Neuronal stem cell (in vitro differentiated cells): ENCODE data around the gene GNG4.

ENCODE experiments used
- DNase-seq: peaks from one replicate; pipeline ENCODE4 v3.0.0-alpha.2; 2013; ENCODE audit warnings: low spot score
- H2AFZ ChIP-seq: one replicate; pipeline ENCODE4 v1.6.1; 2013; ENCODE audit warnings: mild to moderate bottlenecking, low read length, inconsistent platforms
- H2AK5ac ChIP-seq: 2 replicates; pipeline ENCODE4 v1.6.1; 2013; ENCODE audit warnings: low read depth, mild to moderate bottlenecking, inconsistent platforms, low read length, moderate library complexity, mixed read lengths
- H2BK120ac ChIP-seq: 2 replicates; pipeline ENCODE4 v1.6.1; 2013; ENCODE audit warnings: low read depth, mild to moderate bottlenecking, inconsistent platforms, low read length, moderate library complexity, mixed read lengths
- H2BK12ac ChIP-seq: one replicate; pipeline ENCODE4 v1.6.1; 2013; ENCODE audit warnings: low read length, inconsistent platforms
- H2BK15ac ChIP-seq: 2 replicates; pipeline ENCODE4 v1.6.1; 2013; ENCODE audit warnings: mild to moderate bottlenecking, low read length, inconsistent platforms, mixed read lengths
- H2BK5ac ChIP-seq: one replicate; pipeline ENCODE4 v1.6.1; 2013; ENCODE audit warnings: inconsistent platforms, mild to moderate bottlenecking, low read length, moderate library complexity
- H3K14ac ChIP-seq: one replicate; pipeline ENCODE4 v1.6.1; 2013; ENCODE audit warnings: low read length, inconsistent platforms
- H3K18ac ChIP-seq: 2 replicates; pipeline ENCODE4 v1.6.1; 2013; ENCODE audit warnings: low read length, inconsistent platforms
- H3K23ac ChIP-seq: 2 replicates; pipeline ENCODE4 v1.6.1; 2013; ENCODE audit warnings: low read depth, mild to moderate bottlenecking, mixed read lengths, low read length, inconsistent platforms; ENCODE audit not compliant: poor library complexity
- H3K27ac ChIP-seq: replicated peaks from 3 replicates; pipeline ENCODE4 v1.5.1; 2013; ENCODE audit warnings: low read length, inconsistent platforms
- H3K27me3 ChIP-seq, 3 experiments: 2 replicates each; pipeline ENCODE4 v1.6.1; 2013; ENCODE audit warnings: low read length in 3 of 3, mild to moderate bottlenecking in 2 of 3, inconsistent platforms in 1 of 3, low read depth in 1 of 3, mixed read lengths in 1 of 3, moderate library complexity in 1 of 3; ENCODE audit not compliant: control insufficient read depth in 3 of 3, insufficient read depth in 3 of 3
- H3K36me3 ChIP-seq, 2 donors: replicated peaks in 1 of 2; 2 replicates each; pipeline ENCODE4 v1.6.1; 2013; ENCODE audit warnings: low read length in 2 of 2; ENCODE audit not compliant: control insufficient read depth in 2 of 2, insufficient read depth in 2 of 2
- H3K4ac ChIP-seq: 2 replicates; pipeline ENCODE4 v1.6.1; 2013; ENCODE audit warnings: inconsistent platforms, mild to moderate bottlenecking, low read length, moderate library complexity
- H3K4me1 ChIP-seq, 2 donors: 1 replicate in 1 of 2; 2 replicates in 1 of 2; pipeline ENCODE4 v1.6.1; 2013; ENCODE audit warnings: low read length in 2 of 2, low read depth in 1 of 2; ENCODE audit not compliant: control insufficient read depth in 2 of 2, insufficient read depth in 1 of 2
- H3K4me2 ChIP-seq: one replicate; pipeline ENCODE4 v1.6.1; 2013; ENCODE audit warnings: mild to moderate bottlenecking, low read length, inconsistent platforms; ENCODE audit not compliant: insufficient read depth, poor library complexity, severe bottlenecking
- H3K4me3 ChIP-seq, 2 donors: 2 replicates each; pipeline ENCODE4 v1.5.1; 2013; ENCODE audit warnings: low read length in 2 of 2, mild to moderate bottlenecking in 2 of 2, inconsistent platforms in 1 of 2, moderate library complexity in 1 of 2
- H3K79me1 ChIP-seq: one replicate; pipeline ENCODE4 v1.6.1; 2013; ENCODE audit warnings: low read depth, mild to moderate bottlenecking, inconsistent platforms, low read length, moderate library complexity
- H3K9ac ChIP-seq: one replicate; pipeline ENCODE4 v1.6.1; 2013; ENCODE audit warnings: mild to moderate bottlenecking, low read depth, low read length, inconsistent platforms; ENCODE audit not compliant: poor library complexity
- H3K9me3 ChIP-seq, 2 donors: replicated peaks in 1 of 2; 2 replicates each; pipeline versions ENCODE3 to v1.6.1; 2013; ENCODE audit warnings: low read length in 2 of 2, mild to moderate bottlenecking in 2 of 2, inconsistent platforms in 1 of 2, low read depth in 1 of 2, mixed read lengths in 1 of 2, moderate library complexity in 1 of 2; ENCODE audit not compliant: control insufficient read depth in 2 of 2, insufficient read depth in 1 of 2
- H4K8ac ChIP-seq: one replicate; pipeline ENCODE4 v1.6.1; 2013; ENCODE audit warnings: low read depth, mild to moderate bottlenecking, inconsistent platforms, low read length, moderate library complexity
- H4K91ac ChIP-seq: one replicate; pipeline ENCODE4 v1.6.1; 2013; ENCODE audit warnings: low read length, low read depth, mild to moderate bottlenecking, inconsistent platforms; ENCODE audit not compliant: poor library complexity
- WGBS, 2 donors: extraction: QIAGEN DNeasy Blood & Tissue Kit; methylation state at CpG; one replicate each; pipeline ENCODE4 v1.1.7; 2013; ENCODE audit warnings: missing lambda C conversion rate in 2 of 2, mixed read lengths in 1 of 2; ENCODE audit not compliant: insufficient read length in 2 of 2, insufficient replicate concordance in 1 of 2; ENCODE audit errors: extremely low coverage in 2 of 2; 5-methylcytosine and 5-hydroxymethylcytosine counted together

GNG4 gene

DNA sequence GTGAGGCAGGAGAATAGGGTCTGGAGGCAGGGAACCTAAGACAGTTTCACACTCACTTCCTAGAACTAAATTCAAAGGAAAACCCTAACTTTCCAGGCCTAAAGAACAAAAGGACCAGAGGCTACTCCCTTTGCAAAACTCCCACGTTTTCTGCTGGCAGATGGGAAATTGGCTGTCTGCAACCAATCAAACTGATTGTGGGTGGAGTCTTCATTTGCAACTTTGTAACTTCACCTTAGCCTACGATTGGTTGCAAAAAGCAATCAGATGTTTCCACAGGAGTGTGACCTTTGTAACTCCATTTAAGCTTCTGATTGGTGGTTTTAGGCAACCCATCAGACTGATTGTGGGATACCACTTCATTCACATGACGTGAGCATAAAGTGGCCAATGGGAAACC is 19.7 kb upstream of the GNG4 start:
- Histone ChIP-seq H3K9me3 (peaks cover 10 to 30% of the 10 kb centered on the region in 2 donors), H3K4me2 (no peak overlapping the region), H2BK5ac (no peak overlapping the region), H2BK12ac (no peak overlapping the region), H3K14ac (no peak overlapping the region), H2BK120ac (no peak overlapping the region), H3K23ac (no peak overlapping the region), H3K4ac (no peak overlapping the region), H3K79me1 (no peaks in the 10 kb centered on the region), H2BK15ac (no peak overlapping the region), H3K4me3 (no peak overlapping the region), H3K4me1 (peaks cover 0 to 4% of the 10 kb centered on the region in 2 donors), H3K27ac (no peak overlapping the region), H3K18ac (no peak overlapping the region), H2AK5ac (no peak overlapping the region), H3K27me3 (no peaks in the 10 kb centered on the region), H3K9ac (no peak overlapping the region), H4K91ac (no peak overlapping the region), H4K8ac (no peak overlapping the region), H3K36me3 (no peaks in the 10 kb centered on the region), H2AFZ (no peak overlapping the region)
- WGBS, 2 donors = no CpG with 5 or more reads among the region's 3 CpGs
- DNase-seq = no peak

DNA sequence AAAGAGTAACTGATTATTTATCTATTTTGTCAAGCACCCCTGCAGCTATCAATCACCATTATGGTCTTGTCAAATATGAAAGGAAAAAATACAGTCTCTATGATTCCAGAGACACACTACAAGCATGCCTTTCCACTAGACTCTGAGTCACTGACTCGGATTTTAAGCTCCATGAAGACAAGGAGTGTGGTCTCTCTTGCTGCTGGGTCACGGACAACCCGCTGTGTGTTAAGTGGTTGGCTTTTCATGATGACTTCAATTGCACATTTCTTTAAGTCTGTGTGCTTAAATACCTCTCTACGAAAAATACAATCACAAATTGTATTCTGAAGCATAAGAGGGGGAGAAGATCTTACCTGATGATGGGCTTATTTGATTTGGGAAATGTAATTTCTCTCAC is 14.0 kb upstream of the GNG4 start:
- no peak overlapping the region for H4K8ac ChIP-seq
- no peak overlapping the region for H2AFZ ChIP-seq
- no peak overlapping the region for H3K23ac ChIP-seq
- H3K4me3 ChIP-seq = no peak overlapping the region
- H3K4me1 ChIP-seq = no peaks in the 10 kb centered on the region
- H4K91ac ChIP-seq = no peak overlapping the region
- H2BK120ac ChIP-seq = no peak overlapping the region
- H3K14ac ChIP-seq = no peak overlapping the region
- H3K27me3 ChIP-seq = no peaks in the 10 kb centered on the region
- no CpG with 5 or more reads among the region's 4 CpGs for WGBS, 2 donors
- no peak overlapping the region for H2AK5ac ChIP-seq
- no peak overlapping the region for H3K18ac ChIP-seq
- H2BK15ac ChIP-seq = no peak overlapping the region
- H3K4ac ChIP-seq = no peak overlapping the region
- H2BK5ac ChIP-seq = no peak overlapping the region
- no peak for DNase-seq
- no peak overlapping the region for H3K4me2 ChIP-seq
- no peak overlapping the region for H3K9ac ChIP-seq
- H3K36me3 ChIP-seq = no peaks in the 10 kb centered on the region
- no peak overlapping the region for H2BK12ac ChIP-seq
- H3K9me3 ChIP-seq = no peaks in the 10 kb centered on the region
- H3K27ac ChIP-seq = no peak overlapping the region
- H3K79me1 ChIP-seq = no peaks in the 10 kb centered on the region

DNA sequence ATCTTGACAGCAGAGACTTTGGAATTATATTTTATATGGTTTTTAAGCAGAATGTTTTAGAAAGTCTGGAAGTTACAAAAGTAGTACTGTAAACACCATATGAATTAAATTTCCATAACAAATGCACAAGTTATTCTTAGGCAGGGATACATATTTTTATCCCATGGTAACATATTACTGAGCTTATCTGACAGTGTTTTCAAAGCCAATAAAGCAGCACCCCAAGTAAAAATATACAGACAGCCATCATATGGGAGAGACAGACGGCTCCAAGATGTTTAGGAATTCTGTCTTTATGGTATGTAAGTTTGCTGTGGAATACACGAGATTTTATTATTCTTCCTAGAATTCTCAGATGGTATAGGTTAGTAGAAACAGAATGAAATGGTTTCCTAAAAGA is 12.0 kb upstream of the GNG4 start:
- Histone ChIP-seq H2BK15ac (no peak overlapping the region), H3K27ac (no peak overlapping the region), H3K79me1 (no peaks in the 10 kb centered on the region), H3K9ac (no peak overlapping the region), H2AFZ (no peak overlapping the region), H2AK5ac (no peak overlapping the region), H2BK5ac (no peak overlapping the region), H4K91ac (no peak overlapping the region), H3K14ac (no peak overlapping the region), H3K4ac (no peak overlapping the region), H3K4me3 (no peak overlapping the region), H3K36me3 (no peaks in the 10 kb centered on the region), H3K18ac (no peak overlapping the region), H3K4me2 (no peak overlapping the region), H2BK12ac (no peak overlapping the region), H3K23ac (no peak overlapping the region), H3K9me3 (no peaks in the 10 kb centered on the region), H4K8ac (no peak overlapping the region), H3K4me1 (peaks cover 0 to 3% of the 10 kb centered on the region in 2 donors), H3K27me3 (no peaks in the 10 kb centered on the region), H2BK120ac (no peak overlapping the region)
- no CpG with 5 or more reads among the region's 2 CpGs for WGBS, 2 donors
- DNase-seq = no peak

DNA sequence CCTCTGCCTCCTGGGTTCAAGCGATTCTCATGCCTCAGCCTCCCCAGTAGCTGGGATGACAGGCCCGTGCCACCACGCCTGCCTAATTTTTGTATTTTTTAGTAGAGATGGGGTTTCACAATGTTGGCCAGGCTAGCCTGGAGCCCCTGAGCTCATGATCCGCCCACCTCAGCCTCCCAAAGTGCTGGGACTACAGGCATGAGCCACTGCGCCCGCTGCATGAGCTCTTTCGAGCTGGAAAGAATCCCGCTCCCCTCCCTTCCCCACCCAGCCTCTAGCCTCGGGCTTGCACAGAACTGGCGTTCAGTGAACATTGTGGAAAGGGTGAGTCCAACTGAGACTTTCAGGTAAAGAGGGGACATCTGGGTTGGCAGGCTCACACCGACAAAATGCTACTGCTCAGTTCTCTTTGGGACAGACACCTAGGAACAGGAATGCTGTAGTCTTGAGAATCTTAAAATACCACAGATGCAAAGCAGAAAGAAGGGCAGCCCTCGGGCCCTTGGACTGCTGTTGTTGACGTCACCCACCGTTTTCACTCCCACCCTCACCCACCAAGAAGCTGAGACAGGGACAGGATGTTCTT is 9.7 kb upstream of the GNG4 start:
- H4K91ac ChIP-seq = no peak overlapping the region
- no peaks in the 10 kb centered on the region for H3K9me3 ChIP-seq
- H2BK120ac ChIP-seq = no peak overlapping the region
- no peak overlapping the region for H2AFZ ChIP-seq
- H3K4me2 ChIP-seq = no peak overlapping the region
- H3K9ac ChIP-seq = no peak overlapping the region
- H2AK5ac ChIP-seq = no peak overlapping the region
- no peak for DNase-seq
- no peak overlapping the region for H2BK12ac ChIP-seq
- no peaks in the 10 kb centered on the region for H3K36me3 ChIP-seq
- no peaks in the 10 kb centered on the region for H3K79me1 ChIP-seq
- no peak overlapping the region for H3K18ac ChIP-seq
- no peak overlapping the region for H3K4ac ChIP-seq
- no CpG with 5 or more reads among the region's 14 CpGs for WGBS, 2 donors
- no peak overlapping the region for H2BK5ac ChIP-seq
- H3K23ac ChIP-seq = no peak overlapping the region
- no peak overlapping the region for H3K4me3 ChIP-seq
- H3K4me1 ChIP-seq = peaks cover 0 to 3% of the 10 kb centered on the region in 2 donors
- H2BK15ac ChIP-seq = no peak overlapping the region
- no peaks in the 10 kb centered on the region for H3K27me3 ChIP-seq
- H3K27ac ChIP-seq = no peak overlapping the region
- no peak overlapping the region for H4K8ac ChIP-seq
- H3K14ac ChIP-seq = no peak overlapping the region
